Activated naive CD4-positive, alpha-beta T cell treated with anti-CD3 and anti-CD28 coated beads for 36 hours (primary cell): ENCODE measurements around the gene ULK3. TPM values are rescaled to one million over a fixed set of nuclear protein-coding genes. Genes with fewer than 3 reads are reported as not detected.

ENCODE experiments used
- CTCF ChIA-PET: fragments of 350-600 bp; sonication (Branson Sonifier 250); formaldehyde crosslinking; loops from one replicate; lab custom pipeline; 2021; ENCODE audit warnings: antibody characterized with exemption; lab: Charles Lee
- DNase-seq: peaks from one replicate; pipeline ENCODE4 v3.0.0-alpha.2; 2020
- H3K27ac Mint-ChIP-seq: one replicate; pipeline ENCODE4 v1.8.0; 2021; ENCODE audit warnings: mild to moderate bottlenecking, mixed read lengths
- H3K27me3 Mint-ChIP-seq: one replicate; pipeline ENCODE4 v1.8.0; 2021; ENCODE audit warnings: low read depth, mixed read lengths
- H3K36me3 Mint-ChIP-seq: one replicate; pipeline ENCODE4 v1.8.0; 2021; ENCODE audit warnings: low read depth, mixed read lengths
- H3K4me1 Mint-ChIP-seq: one replicate; pipeline ENCODE4 v1.8.0; 2021; ENCODE audit warnings: low read depth, mixed read lengths
- H3K4me3 Mint-ChIP-seq: one replicate; pipeline ENCODE4 v1.8.0; 2021; ENCODE audit warnings: mild to moderate bottlenecking, moderate library complexity, mixed read lengths
- H3K9me3 Mint-ChIP-seq: one replicate; pipeline ENCODE4 v1.8.0; 2021; ENCODE audit warnings: mixed read lengths
- intact Hi-C: fragments of 100-400 bp; cut with micrococcal nuclease; formaldehyde crosslinking; loops from one replicate; pipeline ENCODE4 v1.15.1; 2023
- total RNA-seq, 2 experiments: library from RNA; stranded (reverse); gene quantifications; one replicate each; pipeline ENCODE4 v1.2.3, GENCODE V29; 2021

The ULK3 gene
- total RNA-seq, 2 experiments from 2014 or later: 58.9 to 69.2 TPM

- DNase-seq: peak; percentile 88
- Mint-ChIP-seq H3K9me3 (no peaks in the 10 kb centered on the region), H3K36me3 (peaks cover 48% of the 10 kb centered on the region), H3K27ac (peak overlapping the region; percentile 99), H3K4me1 (peaks cover 90% of the 10 kb centered on the region), H3K27me3 (no peaks in the 10 kb centered on the region), H3K4me3 (no peak overlapping the region)
- intact Hi-C loops: no loop called here
- CTCF ChIA-PET: interaction anchor here (0.6 to 29.5 kb wide), 12 partner anchors 12 to 418 kb away, joined by 3 to 1193 read pairs (median 4); partner anchors contain the start of genes CPLX3 and CSK
Measured at GRCh38 chr15:74793135-74794028, 49.6 kb downstream of the ULK3 start.

- no peak for DNase-seq
- Mint-ChIP-seq H3K9me3 (no peaks in the 10 kb centered on the region), H3K27me3 (no peaks in the 10 kb centered on the region), H3K36me3 (peaks cover 44% of the 10 kb centered on the region), H3K4me1 (peaks cover 89% of the 10 kb centered on the region), H3K27ac (peak overlapping the region; percentile 99), H3K4me3 (peak overlapping the region; percentile 3)
- intact Hi-C loops: no loop called here
- CTCF ChIA-PET: interaction anchor here (0.8 to 29.5 kb wide), 6 partner anchors 13 to 417 kb away, joined by 3 to 1193 read pairs (median 5); partner anchors contain the start of gene CSK
Measured at GRCh38 chr15:74792227-74793016, 50.5 kb downstream of the ULK3 start.

GRCh38 chr15:74791667-74792066 is 51.3 kb downstream of the ULK3 start:
- CTCF ChIA-PET: interaction anchor here (1.1 to 29.5 kb wide), 3 partner anchors 0 to 160 kb away, joined by 5 to 1193 read pairs (median 1193); partner anchors contain the start of gene CSK
- H3K4me1 Mint-ChIP-seq: peaks cover 89% of the 10 kb centered on the region
- no peak for DNase-seq
- peaks cover 48% of the 10 kb centered on the region for H3K36me3 Mint-ChIP-seq
- peak overlapping the region; percentile 3 for H3K4me3 Mint-ChIP-seq
- no peaks in the 10 kb centered on the region for H3K27me3 Mint-ChIP-seq
- H3K27ac Mint-ChIP-seq: peak overlapping the region; percentile 99
- intact Hi-C loops: no loop called here
- no peaks in the 10 kb centered on the region for H3K9me3 Mint-ChIP-seq

DNA sequence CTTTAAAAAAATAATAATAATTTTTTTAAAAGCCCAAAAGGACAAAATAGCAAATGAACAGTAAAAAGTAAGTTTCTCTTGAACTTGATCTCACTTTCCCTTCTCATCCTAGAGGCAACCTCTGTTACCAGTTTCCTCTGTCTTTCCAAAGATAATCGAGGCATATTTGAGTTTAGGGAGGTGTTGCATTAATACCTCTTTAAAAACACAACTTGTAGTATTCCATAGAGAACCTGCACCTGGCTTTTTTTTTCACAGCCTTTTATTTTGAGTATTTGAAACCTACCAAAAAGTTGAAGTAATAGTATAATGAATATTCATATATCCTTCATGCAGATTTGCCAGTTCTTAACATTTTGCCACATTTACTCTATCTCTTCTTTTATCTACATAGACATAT is 51.9 kb downstream of the ULK3 start:
- peak overlapping the region; percentile 23 for H3K4me3 Mint-ChIP-seq
- H3K36me3 Mint-ChIP-seq: peaks cover 49% of the 10 kb centered on the region
- no peak for DNase-seq
- peak overlapping the region; percentile 99 for H3K27ac Mint-ChIP-seq
- intact Hi-C loops: no loop called here
- no peaks in the 10 kb centered on the region for H3K27me3 Mint-ChIP-seq
- no peaks in the 10 kb centered on the region for H3K9me3 Mint-ChIP-seq
- CTCF ChIA-PET: interaction anchor here (26.8 to 29.5 kb wide), 2 partner anchors 0 to 12 kb away, joined by 1193 read pairs; partner anchors contain the start of gene CSK
- H3K4me1 Mint-ChIP-seq: peaks cover 84% of the 10 kb centered on the region

DNA sequence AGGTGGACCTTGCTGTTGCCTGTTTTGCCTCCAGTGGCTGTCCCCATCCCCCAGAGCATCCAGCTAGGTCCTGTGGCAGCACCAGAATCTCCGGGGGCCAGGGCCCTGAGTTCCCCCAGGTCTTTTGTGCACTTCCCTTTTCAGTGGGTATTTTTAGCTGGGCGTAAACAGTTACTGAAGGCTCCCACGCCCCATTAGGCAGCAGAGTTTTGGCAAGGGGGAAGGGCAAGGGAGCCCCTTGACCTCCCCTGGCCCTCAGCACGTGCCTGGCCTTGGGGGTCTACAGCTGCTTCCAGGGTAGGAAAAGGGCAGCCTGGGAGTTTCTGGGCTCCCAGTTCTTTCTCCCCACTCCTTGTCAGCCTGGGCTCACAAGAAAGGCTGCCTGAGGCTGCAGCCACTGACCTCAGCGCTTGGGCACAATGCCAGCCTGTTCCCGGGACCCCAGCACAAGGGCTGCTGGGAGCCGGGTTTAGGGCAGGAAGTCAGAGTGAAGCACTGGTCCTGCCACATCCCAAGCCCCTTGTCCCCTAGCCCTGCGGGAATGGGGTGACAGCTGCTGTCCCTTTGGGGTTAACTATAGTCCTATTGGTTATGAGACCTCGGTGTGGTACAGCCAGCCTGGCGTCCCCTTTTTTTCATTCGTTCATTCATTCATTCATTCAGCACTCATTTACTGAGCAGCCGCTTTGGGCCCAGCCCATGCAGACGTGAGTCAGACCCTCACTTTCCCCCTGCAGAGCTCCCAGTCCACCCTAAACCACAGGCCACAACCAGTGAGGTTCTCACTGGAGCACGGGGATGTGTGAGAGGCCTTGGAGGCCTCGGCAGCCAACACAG is 52.7 kb downstream of the ULK3 start:
- peaks cover 79% of the 10 kb centered on the region for H3K4me1 Mint-ChIP-seq
- peak; percentile 74 for DNase-seq
- peaks cover 51% of the 10 kb centered on the region for H3K36me3 Mint-ChIP-seq

GRCh38 chr15:74789741-74790079 is 53.2 kb downstream of the ULK3 start:
- Mint-ChIP-seq H3K36me3 (peaks cover 53% of the 10 kb centered on the region), H3K4me1 (peaks cover 75% of the 10 kb centered on the region), H3K4me3 (peak overlapping the region; percentile 93), H3K27ac (peak overlapping the region; percentile 99), H3K27me3 (no peaks in the 10 kb centered on the region), H3K9me3 (no peaks in the 10 kb centered on the region)
- intact Hi-C loops: loop anchor here (2.0 to 10.0 kb wide), 5 partner anchors 247 to 835 kb away; partner anchors contain the start of genes ARID3B, C15orf39, PML and SIN3A
- CTCF ChIA-PET: interaction anchor here (26.8 to 29.5 kb wide), 2 partner anchors 2 to 11 kb away, joined by 1193 read pairs; partner anchors contain the start of gene CSK
- no peak for DNase-seq

More for the DNA sequence above, 52.7 kb downstream of the ULK3 start:
- CTCF ChIA-PET: interaction anchor here (26.8 to 29.5 kb wide), 2 partner anchors 1 to 12 kb away, joined by 1193 read pairs; partner anchors contain the start of gene CSK
- intact Hi-C loops: no loop called here
- Mint-ChIP-seq H3K9me3 (no peaks in the 10 kb centered on the region), H3K27me3 (no peaks in the 10 kb centered on the region), H3K27ac (peak overlapping the region; percentile 99), H3K4me3 (peak overlapping the region; percentile 93)

DNA sequence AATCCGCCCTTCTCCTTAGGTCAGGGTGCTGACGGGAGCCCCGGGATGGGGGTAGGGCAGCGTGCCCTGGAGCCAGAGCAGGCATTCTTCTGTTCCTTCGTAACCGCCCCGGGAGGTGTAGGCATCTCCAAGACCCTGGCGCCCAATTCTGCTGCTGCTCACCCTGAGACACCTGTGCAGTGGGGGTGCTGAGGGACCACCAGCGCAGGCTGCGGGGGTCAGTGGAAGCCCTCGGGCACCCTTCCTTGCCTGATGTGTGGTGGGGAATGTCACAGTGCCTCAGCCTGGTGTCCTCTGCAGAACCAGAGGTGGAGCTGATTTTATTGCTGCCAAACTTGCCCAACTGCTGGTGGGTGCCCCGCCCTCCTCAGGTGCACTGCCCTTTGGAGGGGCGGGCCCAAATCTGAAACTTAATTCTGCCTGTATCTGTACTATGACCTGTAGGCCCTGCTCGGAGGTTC is 53.8 kb downstream of the ULK3 start:
- intact Hi-C loops: loop anchor here (2.0 to 10.0 kb wide), 5 partner anchors 247 to 836 kb away; partner anchors contain the start of genes ARID3B, C15orf39, PML and SIN3A
- H3K4me3 Mint-ChIP-seq: peak overlapping the region; percentile 93
- DNase-seq: peak; percentile 52
- peak overlapping the region; percentile 99 for H3K27ac Mint-ChIP-seq
- H3K4me1 Mint-ChIP-seq: peaks cover 69% of the 10 kb centered on the region
- CTCF ChIA-PET: interaction anchor here (26.8 to 29.5 kb wide), 2 partner anchors 2 to 11 kb away, joined by 1193 read pairs; partner anchors contain the start of gene CSK
- H3K36me3 Mint-ChIP-seq: peaks cover 57% of the 10 kb centered on the region
- no peaks in the 10 kb centered on the region for H3K9me3 Mint-ChIP-seq
- no peaks in the 10 kb centered on the region for H3K27me3 Mint-ChIP-seq

- CTCF ChIA-PET: interaction anchor here (1.0 to 29.5 kb wide), 7 partner anchors 3 to 349 kb away, joined by 3 to 1193 read pairs (median 8); partner anchors contain the start of genes CPLX3, CSK and ULK3
- Mint-ChIP-seq H3K27me3 (no peaks in the 10 kb centered on the region), H3K9me3 (no peaks in the 10 kb centered on the region), H3K4me1 (peaks cover 67% of the 10 kb centered on the region), H3K27ac (peak overlapping the region; percentile 99), H3K36me3 (peaks cover 62% of the 10 kb centered on the region), H3K4me3 (peak overlapping the region; percentile 93)
- intact Hi-C loops: loop anchor here (1.0 to 10.0 kb wide), 9 partner anchors 8 to 836 kb away; partner anchors contain the start of genes ARID3B, C15orf39, PML and SIN3A
- peak; percentile 85 for DNase-seq
Measured at GRCh38 chr15:74788683-74789151, 54.2 kb downstream of the ULK3 start.

GRCh38 chr15:74788042-74788682 is 54.8 kb downstream of the ULK3 start:
- DNase-seq: no peak
- CTCF ChIA-PET: interaction anchor here (0.6 to 29.5 kb wide), 12 partner anchors 3 to 348 kb away, joined by 3 to 1193 read pairs (median 4); partner anchors contain the start of genes CPLX3, CSK and ULK3
- Mint-ChIP-seq H3K4me1 (peaks cover 62% of the 10 kb centered on the region), H3K9me3 (no peaks in the 10 kb centered on the region), H3K36me3 (peaks cover 67% of the 10 kb centered on the region), H3K4me3 (peak overlapping the region; percentile 93), H3K27me3 (no peaks in the 10 kb centered on the region), H3K27ac (peak overlapping the region; percentile 99)
- intact Hi-C loops: loop anchor here (1.0 to 10.0 kb wide), 9 partner anchors 8 to 837 kb away; partner anchors contain the start of genes ARID3B, C15orf39, PML and SIN3A
